KOPT-K1 (cell line): ENCODE measurements around the gene HYAL1.

Experiments
- H3K27ac ChIP-seq: fragments of 200-600 bp; sonication (generic); 2 replicates; pipeline ENCODE4 v1.5.1; 2016; ENCODE audit warnings: antibody characterized with exemption, mild to moderate bottlenecking, low read depth, low read length; ENCODE audit not compliant: poor library complexity, severe bottlenecking
- H3K36me3 ChIP-seq: fragments of 200-600 bp; sonication (generic); 2 replicates; pipeline ENCODE4 v1.5.1; 2017; ENCODE audit warnings: antibody characterized with exemption, mild to moderate bottlenecking, low read length, moderate library complexity; ENCODE audit not compliant: insufficient read depth
- H3K9me3 ChIP-seq: fragments of 200-600 bp; sonication (generic); 2 replicates; pipeline ENCODE4 v1.5.1; 2017; ENCODE audit warnings: antibody characterized with exemption, low read length, mild to moderate bottlenecking; ENCODE audit not compliant: insufficient read depth, poor library complexity, severe bottlenecking

Gene HYAL1

DNA sequence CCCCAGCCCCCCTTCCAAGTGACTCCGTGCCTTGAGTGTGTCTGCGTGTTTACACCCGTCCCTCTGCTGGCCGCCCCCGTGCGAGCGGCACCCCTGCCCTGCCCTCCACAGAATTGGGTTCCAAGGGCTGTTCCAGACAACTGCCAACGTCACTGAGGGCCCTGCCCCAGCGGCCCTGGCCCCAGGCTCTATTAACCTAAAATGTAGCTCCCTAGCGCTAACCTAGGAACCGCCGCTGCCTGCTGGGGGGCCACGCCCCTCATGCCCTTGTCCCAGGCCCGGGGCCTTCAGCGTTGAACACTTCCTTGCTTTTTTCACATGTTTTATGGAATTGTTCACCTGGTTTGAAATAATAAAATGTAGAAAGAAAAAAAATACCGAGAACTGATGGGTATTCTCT, 44.4 kb downstream of the HYAL1 start:
- Histone ChIP-seq H3K9me3 (no peaks in the 10 kb centered on the region), H3K27ac (no peak overlapping the region), H3K36me3 (peaks cover 59% of the 10 kb centered on the region)

DNA sequence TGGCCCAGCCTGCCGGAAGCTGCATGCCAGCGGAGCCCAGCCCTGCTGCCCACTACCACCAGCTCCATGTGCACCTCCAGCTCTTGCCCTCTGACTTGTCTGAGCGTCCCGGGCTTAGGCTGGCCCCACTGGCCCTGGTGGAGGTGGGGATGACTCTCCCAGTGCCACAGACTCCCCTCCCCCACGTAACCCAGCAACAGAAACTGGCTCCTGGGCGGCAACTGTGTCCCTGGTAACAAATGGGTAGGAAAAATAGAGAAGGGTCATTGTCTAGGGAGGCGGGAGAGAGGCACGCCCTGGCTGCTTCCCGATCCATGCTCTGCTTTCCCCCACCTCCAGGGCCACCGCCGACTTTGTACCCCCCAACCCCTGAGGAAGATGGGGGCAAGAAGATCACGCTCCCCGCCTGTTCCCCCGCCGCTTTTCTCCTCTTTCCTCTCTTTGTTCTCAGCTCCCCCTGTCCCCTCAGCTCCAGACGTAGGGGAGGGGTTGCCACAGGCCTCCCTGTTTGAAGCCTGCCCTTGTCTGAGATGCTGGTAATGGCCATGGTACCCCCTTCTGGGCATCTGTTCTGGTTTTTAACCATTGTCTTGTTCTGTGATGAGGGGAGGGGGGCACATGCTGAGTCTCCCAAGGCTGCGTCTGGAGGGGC, 45.2 kb downstream of the HYAL1 start:
- H3K36me3 ChIP-seq, result peaks cover 67% of the 10 kb centered on the region
- no peak overlapping the region for H3K27ac ChIP-seq
- no peaks in the 10 kb centered on the region for H3K9me3 ChIP-seq

GRCh38 chr3:50256978-50257890, 46.1 kb downstream of the HYAL1 start:
- Histone ChIP-seq H3K27ac (no peak overlapping the region), H3K36me3 (peaks cover 76% of the 10 kb centered on the region)

GRCh38 chr3:50255251-50255615, 48.1 kb downstream of the HYAL1 start:
- H3K27ac ChIP-seq, result no peak overlapping the region
- H3K36me3 ChIP-seq, result peaks cover 96% of the 10 kb centered on the region

More at GRCh38 chr3:50256978-50257890, 46.1 kb downstream of the HYAL1 start:
- H3K9me3 ChIP-seq, result no peaks in the 10 kb centered on the region

DNA sequence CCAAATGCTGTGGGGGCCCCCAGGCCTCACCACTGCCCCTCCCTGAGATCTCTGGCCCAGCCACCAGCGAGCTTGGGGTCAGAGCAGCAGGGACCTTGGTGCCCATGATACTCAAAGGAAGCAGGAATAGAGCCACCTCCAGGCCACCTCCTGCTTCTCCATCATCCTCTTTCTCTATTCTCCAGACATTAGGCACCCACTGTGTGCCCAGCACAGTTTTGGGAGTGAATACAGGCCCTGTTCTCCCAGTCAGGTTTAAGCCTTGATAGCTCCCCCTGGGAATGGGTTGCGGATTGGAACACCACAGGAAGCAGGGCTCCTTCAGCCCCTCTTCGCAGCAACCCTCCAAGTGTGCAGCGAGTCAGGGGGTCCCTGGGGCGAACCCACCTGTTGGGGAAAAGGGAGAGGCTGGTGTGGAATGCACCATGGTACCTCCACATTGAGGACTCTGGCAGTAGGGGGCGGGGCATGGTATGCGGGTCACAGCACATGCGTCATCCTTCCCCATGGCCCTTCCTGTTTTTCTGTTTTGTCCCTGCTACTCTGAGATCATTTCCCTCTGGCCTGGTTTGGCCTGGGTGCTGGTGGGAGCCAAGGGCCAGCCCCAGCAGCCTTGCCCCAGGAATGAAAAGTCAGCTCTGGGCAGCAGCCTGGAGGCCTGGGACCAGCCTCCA, 48.7 kb downstream of the HYAL1 start:
- Histone ChIP-seq H3K9me3 (no peaks in the 10 kb centered on the region), H3K27ac (no peak overlapping the region), H3K36me3 (peaks cover 100% of the 10 kb centered on the region)

More at GRCh38 chr3:50255251-50255615, 48.1 kb downstream of the HYAL1 start:
- no peaks in the 10 kb centered on the region for H3K9me3 ChIP-seq

- H3K36me3 ChIP-seq, result peaks cover 93% of the 10 kb centered on the region
These were observed 52.2 kb downstream of the HYAL1 start for GRCh38 chr3:50251220-50251619.

GRCh38 chr3:50250514-50250913, 52.9 kb downstream of the HYAL1 start:
- H3K36me3 ChIP-seq, result peaks cover 86% of the 10 kb centered on the region

More at GRCh38 chr3:50251220-50251619, 52.2 kb downstream of the HYAL1 start:
- Histone ChIP-seq H3K27ac (no peak overlapping the region), H3K9me3 (no peaks in the 10 kb centered on the region)

More at GRCh38 chr3:50250514-50250913, 52.9 kb downstream of the HYAL1 start:
- H3K27ac ChIP-seq, result no peak overlapping the region
- H3K9me3 ChIP-seq, result no peaks in the 10 kb centered on the region
